GM12892 (cell line): ENCODE data around the gene PODN.

Experiments
- DNase-seq: peaks from one replicate; pipeline ENCODE4 v3.0.0; 2011; ENCODE audit not compliant: insufficient read length
- FAIRE-seq: peaks from 2 replicates; lab custom pipeline; 2011; peaks lifted over from hg19 to GRCh38; lab: Jason Lieb, UNC
- POLR2A ChIP-seq: IDR thresholded peaks from 2 replicates; pipeline ENCODE4 v1.6.1; 2011; ENCODE audit warnings: low read depth, low read length, control low read depth
- POLR2AphosphoS5 ChIP-seq: IDR thresholded peaks from 2 replicates; pipeline ENCODE4 v1.6.1; 2011; ENCODE audit warnings: low read depth, low read length, control low read depth
- TAF1 ChIP-seq: IDR thresholded peaks from 2 replicates; pipeline ENCODE4 v1.6.1; 2011; ENCODE audit warnings: low read depth, mild to moderate bottlenecking, control low read depth, low read length, borderline replicate concordance

The PODN gene

DNA sequence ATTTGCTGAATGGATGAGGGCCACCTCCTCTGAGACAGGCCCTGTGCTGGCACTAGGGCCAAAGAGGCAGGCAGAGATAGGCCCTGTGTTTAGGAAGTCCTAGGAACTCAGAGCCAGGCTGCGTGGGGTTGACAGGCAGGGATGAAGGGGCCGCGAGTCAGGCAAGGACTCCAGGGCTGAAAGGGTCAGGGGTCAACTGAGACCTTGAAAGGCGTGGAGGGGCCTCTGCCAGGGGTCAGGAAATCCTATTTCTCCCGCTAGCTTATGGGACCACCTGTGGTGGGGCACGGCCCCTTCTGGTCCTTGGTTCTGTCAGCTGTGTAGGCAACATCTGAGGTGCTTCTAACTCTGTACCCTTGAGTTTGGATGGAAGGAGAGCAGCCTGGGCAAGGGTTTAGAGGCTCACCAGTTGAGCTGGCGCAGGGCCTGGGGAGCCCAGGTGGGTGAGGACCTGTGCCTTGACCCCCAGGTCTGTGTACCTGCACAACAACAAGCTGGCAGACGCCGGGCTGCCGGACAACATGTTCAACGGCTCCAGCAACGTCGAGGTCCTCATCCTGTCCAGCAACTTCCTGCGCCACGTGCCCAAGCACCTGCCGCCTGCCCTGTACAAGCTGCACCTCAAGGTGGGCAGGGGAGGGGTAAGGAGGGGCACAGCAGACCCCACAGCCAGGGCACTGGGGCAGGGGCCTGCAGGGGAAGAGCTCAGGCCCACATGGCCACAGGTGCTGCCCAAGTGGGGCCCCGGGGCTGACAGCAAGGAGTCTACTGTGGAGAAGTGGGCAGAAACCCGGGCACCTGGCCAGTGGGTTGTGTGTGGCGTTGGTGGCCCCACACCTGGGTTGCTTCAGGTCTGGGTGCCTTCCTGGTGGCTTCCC lies 14.9 kb downstream of the PODN start:
- DNase-seq (no peak), FAIRE-seq (no peak)
- no peak for TF ChIP-seq POLR2A
- TF ChIP-seq TAF1 = no peak
- TF ChIP-seq POLR2AphosphoS5 = no peak

- FAIRE-seq (no peak), DNase-seq (no peak)
- TF ChIP-seq TAF1 = no peak
- no peak for TF ChIP-seq POLR2AphosphoS5
- no peak for TF ChIP-seq POLR2A
Measured at GRCh38 chr1:53077599-53077965, 15.6 kb downstream of the PODN start.

DNA sequence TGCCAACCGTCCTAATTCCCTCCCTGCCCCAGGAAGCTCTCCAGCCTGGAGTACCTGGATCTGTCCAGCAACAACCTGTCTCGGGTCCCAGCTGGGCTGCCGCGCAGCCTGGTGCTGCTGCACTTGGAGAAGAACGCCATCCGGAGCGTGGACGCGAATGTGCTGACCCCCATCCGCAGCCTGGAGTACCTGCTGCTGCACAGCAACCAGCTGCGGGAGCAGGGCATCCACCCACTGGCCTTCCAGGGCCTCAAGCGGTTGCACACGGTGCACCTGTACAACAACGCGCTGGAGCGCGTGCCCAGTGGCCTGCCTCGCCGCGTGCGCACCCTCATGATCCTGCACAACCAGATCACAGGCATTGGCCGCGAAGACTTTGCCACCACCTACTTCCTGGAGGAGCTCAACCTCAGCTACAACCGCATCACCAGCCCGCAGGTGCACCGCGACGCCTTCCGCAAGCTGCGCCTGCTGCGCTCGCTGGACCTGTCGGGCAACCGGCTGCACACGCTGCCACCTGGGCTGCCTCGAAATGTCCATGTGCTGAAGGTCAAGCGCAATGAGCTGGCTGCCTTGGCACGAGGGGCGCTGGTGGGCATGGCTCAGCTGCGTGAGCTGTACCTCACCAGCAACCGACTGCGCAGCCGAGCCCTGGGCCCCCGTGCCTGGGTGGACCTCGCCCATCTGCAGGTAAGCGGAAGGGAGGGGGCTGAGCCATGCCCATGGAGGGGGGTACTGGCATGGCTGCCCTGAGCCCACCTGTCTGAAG lies 16.5 kb downstream of the PODN start:
- DNase-seq (no peak), FAIRE-seq (no peak)
- no peak for TF ChIP-seq POLR2A

- no peak for TF ChIP-seq POLR2AphosphoS5
- no peak for TF ChIP-seq TAF1
- TF ChIP-seq POLR2A = no peak
- FAIRE-seq = no peak
Measured at GRCh38 chr1:53079251-53079650, 17.2 kb downstream of the PODN start.

DNA sequence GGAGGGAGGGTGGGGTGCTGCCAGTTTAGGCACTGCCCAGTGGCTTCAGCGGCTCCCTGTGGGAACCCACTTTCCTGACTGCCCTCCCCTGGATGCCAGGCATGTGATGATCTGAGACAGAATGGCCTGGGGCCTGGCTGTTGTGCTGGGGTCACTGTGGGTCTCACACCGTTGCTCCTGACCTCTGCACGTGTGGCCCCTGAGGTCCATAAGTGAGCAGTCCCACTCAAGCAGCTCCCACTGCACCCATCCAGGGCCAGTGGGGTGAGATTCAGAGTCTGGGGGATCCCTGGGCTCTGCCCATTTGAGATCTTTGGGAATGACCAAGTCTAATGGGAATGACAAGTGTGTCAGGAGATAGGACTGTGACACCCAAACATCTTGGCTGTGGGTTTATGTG lies 18.0 kb downstream of the PODN start:
- DNase-seq = no peak
- no peak for FAIRE-seq
- TF ChIP-seq TAF1 (no peak), POLR2A (no peak), POLR2AphosphoS5 (no peak)

More at GRCh38 chr1:53079251-53079650, 17.2 kb downstream of the PODN start:
- no peak for DNase-seq

DNA sequence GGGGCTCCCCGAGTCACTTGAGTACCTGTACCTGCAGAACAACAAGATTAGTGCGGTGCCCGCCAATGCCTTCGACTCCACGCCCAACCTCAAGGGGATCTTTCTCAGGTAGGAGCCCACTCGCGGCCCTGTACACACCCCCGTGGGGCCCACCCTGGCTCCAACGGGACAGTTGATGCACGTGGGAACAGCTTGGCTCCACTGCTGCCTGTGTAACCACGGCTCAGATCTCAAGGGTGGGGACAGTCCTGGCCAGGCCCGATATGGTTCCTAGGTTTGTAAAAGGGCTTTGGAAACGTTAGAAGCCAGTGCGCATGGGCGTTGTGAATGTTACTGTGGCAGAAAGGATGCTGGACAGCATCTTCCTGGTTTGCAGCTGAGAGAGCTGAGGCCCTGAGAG lies 18.8 kb downstream of the PODN start:
- FAIRE-seq = no peak
- no peak for DNase-seq
- TF ChIP-seq TAF1 = no peak
- no peak for TF ChIP-seq POLR2A
- no peak for TF ChIP-seq POLR2AphosphoS5

DNA sequence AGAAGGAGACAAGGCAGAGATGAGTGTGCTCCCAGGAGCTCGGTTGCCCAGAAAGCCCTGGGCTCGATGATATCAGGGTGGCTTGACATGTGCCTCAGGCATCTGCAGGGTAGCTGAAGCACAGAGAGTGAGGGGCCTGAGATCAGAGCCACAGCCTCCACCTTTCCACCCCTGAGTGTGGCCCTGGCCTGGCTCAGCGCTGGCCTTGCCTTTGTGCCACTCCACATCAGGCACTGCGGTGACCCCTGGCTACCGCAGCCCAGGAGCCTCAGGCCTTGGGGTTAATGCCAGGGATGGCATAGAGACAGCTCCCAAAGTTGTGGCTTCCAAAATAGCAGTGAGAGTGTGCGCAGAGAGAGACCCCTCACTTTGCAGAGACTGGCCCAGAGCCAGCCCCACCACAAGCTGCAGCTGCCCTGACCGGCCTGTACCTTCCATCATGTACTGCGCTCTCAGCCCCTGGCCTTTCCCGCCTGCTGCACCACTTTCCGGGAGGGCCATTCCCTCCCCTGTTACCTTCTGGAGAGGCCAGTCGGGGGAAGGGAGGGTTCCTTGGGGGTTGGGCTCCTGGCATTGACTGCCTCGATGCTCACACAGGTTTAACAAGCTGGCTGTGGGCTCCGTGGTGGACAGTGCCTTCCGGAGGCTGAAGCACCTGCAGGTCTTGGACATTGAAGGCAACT lies 19.5 kb downstream of the PODN start:
- no peak for FAIRE-seq
- TF ChIP-seq TAF1 (no peak), POLR2AphosphoS5 (no peak), POLR2A (no peak)
- DNase-seq = no peak

- FAIRE-seq (no peak), DNase-seq (no peak)
- TF ChIP-seq POLR2A = no peak
- TF ChIP-seq POLR2AphosphoS5 = no peak
- no peak for TF ChIP-seq TAF1
Measured at GRCh38 chr1:53082826-53083455, 20.9 kb downstream of the PODN start.

GRCh38 chr1:53083636-53084588 lies 21.9 kb downstream of the PODN start:
- no peak for FAIRE-seq
- TF ChIP-seq TAF1 (no peak), POLR2AphosphoS5 (no peak), POLR2A (no peak)
- no peak for DNase-seq

GRCh38 chr1:53084589-53084971 lies 22.6 kb downstream of the PODN start:
- FAIRE-seq (no peak), DNase-seq (no peak)
- TF ChIP-seq POLR2AphosphoS5 (no peak), POLR2A (no peak), TAF1 (no peak)

- DNase-seq (no peak), FAIRE-seq (no peak)
- TF ChIP-seq POLR2AphosphoS5 (no peak), TAF1 (no peak), POLR2A (no peak)
Measured at GRCh38 chr1:53085405-53085804, 23.4 kb downstream of the PODN start.
